Hepatocyte (in vitro differentiated cells): ENCODE measurements around the gene ASB4.

Source experiments
- EZH2 ChIP-seq: fragments of 200-600 bp; sonication (generic); IDR thresholded peaks from 2 replicates; pipeline ENCODE4 v1.6.1; 2016; ENCODE audit warnings: antibody characterized with exemption, mild to moderate bottlenecking, borderline replicate concordance
- TF ChIP-seq, protein P1 (sequence below): fragments of 200-600 bp; sonication (generic); IDR thresholded peaks from 2 replicates; pipeline ENCODE4 v1.5.1; 2016; ENCODE audit warnings: antibody characterized with exemption, mild to moderate bottlenecking; ENCODE audit not compliant: poor library complexity

DNA sequence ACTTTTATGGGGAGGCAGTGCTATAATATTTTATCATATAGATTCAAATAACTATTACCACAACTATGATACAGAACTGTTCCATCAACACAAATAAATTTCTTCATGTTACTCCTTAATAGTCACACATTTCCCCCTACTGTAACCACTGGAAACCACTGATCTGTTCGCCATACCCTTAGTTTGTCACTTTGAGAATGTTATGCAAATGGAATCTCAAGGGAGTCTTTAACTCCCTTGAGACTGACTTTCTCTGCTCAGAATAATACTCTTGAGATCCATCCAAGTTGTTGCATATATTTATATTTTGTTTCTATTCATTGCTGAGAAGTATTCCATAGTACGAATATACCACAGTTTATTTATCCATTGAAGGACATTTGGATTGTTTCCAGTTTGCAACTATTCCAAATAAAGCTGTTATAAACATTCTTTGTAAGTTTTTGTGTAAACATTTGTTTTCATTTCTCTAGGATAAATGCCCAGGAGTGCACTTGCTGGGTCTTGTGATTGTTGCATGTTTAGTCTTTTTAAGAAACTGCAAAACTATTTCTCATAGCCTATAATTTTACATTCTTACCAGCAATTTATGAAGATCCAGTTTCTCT lies 31.2 kb upstream of the ASB4 start:
- TF ChIP-seq, protein P1, sequence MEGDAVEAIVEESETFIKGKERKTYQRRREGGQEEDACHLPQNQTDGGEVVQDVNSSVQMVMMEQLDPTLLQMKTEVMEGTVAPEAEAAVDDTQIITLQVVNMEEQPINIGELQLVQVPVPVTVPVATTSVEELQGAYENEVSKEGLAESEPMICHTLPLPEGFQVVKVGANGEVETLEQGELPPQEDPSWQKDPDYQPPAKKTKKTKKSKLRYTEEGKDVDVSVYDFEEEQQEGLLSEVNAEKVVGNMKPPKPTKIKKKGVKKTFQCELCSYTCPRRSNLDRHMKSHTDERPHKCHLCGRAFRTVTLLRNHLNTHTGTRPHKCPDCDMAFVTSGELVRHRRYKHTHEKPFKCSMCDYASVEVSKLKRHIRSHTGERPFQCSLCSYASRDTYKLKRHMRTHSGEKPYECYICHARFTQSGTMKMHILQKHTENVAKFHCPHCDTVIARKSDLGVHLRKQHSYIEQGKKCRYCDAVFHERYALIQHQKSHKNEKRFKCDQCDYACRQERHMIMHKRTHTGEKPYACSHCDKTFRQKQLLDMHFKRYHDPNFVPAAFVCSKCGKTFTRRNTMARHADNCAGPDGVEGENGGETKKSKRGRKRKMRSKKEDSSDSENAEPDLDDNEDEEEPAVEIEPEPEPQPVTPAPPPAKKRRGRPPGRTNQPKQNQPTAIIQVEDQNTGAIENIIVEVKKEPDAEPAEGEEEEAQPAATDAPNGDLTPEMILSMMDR = no peak
- TF ChIP-seq EZH2 = no peak
